Measurements from ENCODE around the gene MNDA. TPM values are rescaled to one million over a fixed set of nuclear protein-coding genes. Genes with fewer than 3 reads are reported as not detected.

The MNDA gene
- total RNA-seq, 1 experiment from 2014 or later: not detected

DNA sequence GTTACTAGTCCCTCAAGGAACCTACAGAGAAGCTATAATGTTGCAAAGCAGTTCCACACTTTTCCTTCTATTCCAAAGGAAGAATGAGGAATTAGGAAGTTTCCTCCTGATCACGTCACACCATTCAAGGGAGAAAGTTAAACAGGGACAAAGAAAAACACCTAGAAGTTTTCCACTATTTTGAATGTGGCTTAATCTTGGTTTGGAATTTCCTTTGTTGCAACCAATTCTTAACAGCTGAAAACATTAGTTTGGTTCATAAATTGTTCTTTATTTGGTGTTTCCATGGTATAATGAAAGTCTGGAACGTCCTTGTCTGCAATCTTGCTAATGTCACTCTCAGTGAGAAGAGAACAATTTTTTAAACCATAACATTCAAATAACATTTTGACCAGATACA lies 8.4 kb downstream of the MNDA start:
- no peaks in the 10 kb centered on the region; a peak in 2 of 5 replicates for H3K9me3 Mint-ChIP-seq

More for the DNA sequence above, 8.4 kb downstream of the MNDA start:
- Histone ChIP-seq H2BK12ac (ENCODE audit: insufficient read length, low read depth, low read length) (no peak overlapping the region), H3K79me2 (ENCODE audit: insufficient read depth, low read length) (no peaks in the 10 kb centered on the region), H2BK15ac (ENCODE audit: low read depth, low read length) (no peak overlapping the region), H3K14ac (ENCODE audit: insufficient read depth, low read length) (no peak overlapping the region), H2BK120ac (ENCODE audit: low read depth, low read length, poor library complexity, severe bottlenecking) (no peak overlapping the region), H3K23ac (ENCODE audit: insufficient read length, low read depth, low read length) (no peak overlapping the region), H3K79me1 (ENCODE audit: insufficient read depth, low read depth, low read length, poor library complexity, severe bottlenecking) (no peaks in the 10 kb centered on the region), H4K8ac (replicated peaks; ENCODE audit: insufficient read length, low read depth, low read length) (no peak overlapping the region), H3K27me3 (ENCODE audit: insufficient read depth, low read length) (no peaks in the 10 kb centered on the region), H3K9ac (ENCODE audit: extremely low read depth, insufficient read length, low read length) (no peak overlapping the region), H2AK5ac (ENCODE audit: insufficient read length, low read length) (no peak overlapping the region), H3K9me3 (ENCODE audit: control insufficient read depth, low read depth, low read length) (no peaks in the 10 kb centered on the region), H3T11ph (ENCODE audit: low read length) (no peak overlapping the region), H3K4me1 (ENCODE audit: insufficient read depth, low read length) (no peaks in the 10 kb centered on the region), H2AFZ (ENCODE audit: low read length) (no peak overlapping the region), H2BK20ac (ENCODE audit: low read depth, low read length, poor library complexity, severe bottlenecking) (no peak overlapping the region), H2BK5ac (ENCODE audit: insufficient read length, low read length) (no peak overlapping the region), H3K18ac (ENCODE audit: insufficient read length, low read depth, low read length) (no peak overlapping the region), H3K27ac (ENCODE audit: insufficient read length, low read depth, low read length) (no peak overlapping the region), H3K56ac (ENCODE audit: insufficient read length, low read depth, low read length) (no peak overlapping the region), H4K91ac (ENCODE audit: insufficient read length, low read depth, low read length) (no peak overlapping the region), H4K20me1 (ENCODE audit: control insufficient read depth, insufficient read depth, insufficient read length) (no peaks in the 10 kb centered on the region), H3K4ac (ENCODE audit: low read depth, low read length) (no peak overlapping the region), H4K5ac (ENCODE audit: insufficient read length, low read depth, low read length) (no peak overlapping the region), H3K23me2 (ENCODE audit: insufficient read length, low read depth, low read length, poor library complexity, severe bottlenecking) (no peaks in the 10 kb centered on the region), H3K4me2 (ENCODE audit: insufficient read depth, insufficient read length, low read length) (no peak overlapping the region)
- TF ChIP-seq, protein P1, sequence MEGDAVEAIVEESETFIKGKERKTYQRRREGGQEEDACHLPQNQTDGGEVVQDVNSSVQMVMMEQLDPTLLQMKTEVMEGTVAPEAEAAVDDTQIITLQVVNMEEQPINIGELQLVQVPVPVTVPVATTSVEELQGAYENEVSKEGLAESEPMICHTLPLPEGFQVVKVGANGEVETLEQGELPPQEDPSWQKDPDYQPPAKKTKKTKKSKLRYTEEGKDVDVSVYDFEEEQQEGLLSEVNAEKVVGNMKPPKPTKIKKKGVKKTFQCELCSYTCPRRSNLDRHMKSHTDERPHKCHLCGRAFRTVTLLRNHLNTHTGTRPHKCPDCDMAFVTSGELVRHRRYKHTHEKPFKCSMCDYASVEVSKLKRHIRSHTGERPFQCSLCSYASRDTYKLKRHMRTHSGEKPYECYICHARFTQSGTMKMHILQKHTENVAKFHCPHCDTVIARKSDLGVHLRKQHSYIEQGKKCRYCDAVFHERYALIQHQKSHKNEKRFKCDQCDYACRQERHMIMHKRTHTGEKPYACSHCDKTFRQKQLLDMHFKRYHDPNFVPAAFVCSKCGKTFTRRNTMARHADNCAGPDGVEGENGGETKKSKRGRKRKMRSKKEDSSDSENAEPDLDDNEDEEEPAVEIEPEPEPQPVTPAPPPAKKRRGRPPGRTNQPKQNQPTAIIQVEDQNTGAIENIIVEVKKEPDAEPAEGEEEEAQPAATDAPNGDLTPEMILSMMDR (conservative IDR thresholded peaks at IDR 0.05): no peak
- Mint-ChIP-seq H3K27ac (no peak overlapping the region), H3K4me3 (no peak overlapping the region), H3K36me3 (ENCODE audit: insufficient read depth in 1 of 3, low read depth in 3 of 3) (no peaks in the 10 kb centered on the region), H3K4me1 (no peaks in the 10 kb centered on the region), H3K27me3 (ENCODE audit: low read depth) (no peaks in the 10 kb centered on the region)
- DNase-seq: no peak
- no CpG with 5 or more reads among the region's 2 CpGs for WGBS (ENCODE audit: extremely low coverage, insufficient read length, low lambda C conversion rate)

Data from H9 (cell line).